Left ventricle myocardium inferior (tissue), 1 donor: ENCODE data around the gene DCUN1D2. TPM values are rescaled to one million over a fixed set of nuclear protein-coding genes. Genes with fewer than 3 reads are reported as not detected.

ENCODE experiments used
- DNase-seq: peaks from one replicate; pipeline ENCODE4 v3.0.0-alpha.2; 2020
- H3K27ac ChIP-seq: fragments of 200-600 bp; replicated peaks from 2 replicates; pipeline ENCODE4 v1.8.0; 2021
- H3K27me3 ChIP-seq: fragments of 200-600 bp; 2 replicates; pipeline ENCODE4 v1.8.0; 2021; ENCODE audit warnings: low read depth
- H3K36me3 ChIP-seq: fragments of 200-600 bp; 2 replicates; pipeline ENCODE4 v1.8.0; 2021
- H3K4me1 ChIP-seq: fragments of 200-600 bp; 2 replicates; pipeline ENCODE4 v1.8.0; 2021
- H3K4me3 ChIP-seq: fragments of 200-600 bp; 2 replicates; pipeline ENCODE4 v1.8.0; 2021; ENCODE audit warnings: mild to moderate bottlenecking, moderate library complexity
- H3K9me3 ChIP-seq: fragments of 200-600 bp; replicated peaks from 2 replicates; pipeline ENCODE4 v1.8.0; 2021
- CTCF ChIP-seq: fragments of 200-600 bp; IDR thresholded peaks from 2 replicates; pipeline ENCODE4 v1.8.0; 2021; ENCODE audit warnings: antibody characterized with exemption, mild to moderate bottlenecking, borderline replicate concordance
- intact Hi-C: fragments of 100-400 bp; cut with micrococcal nuclease; formaldehyde crosslinking; loops from one replicate; pipeline ENCODE4 v1.11.0; 2022
- total RNA-seq: library from RNA; stranded (reverse); fragmentation: NEBNext Ultra II Directional; extraction: Animal tissue kit (Norgen Biotek cat#: 25700); gene quantifications from one replicate; pipeline ENCODE4 v1.2.1, GENCODE V29; 2021
- donor health status: DM: no; HTN: yes; CAD: no; lungs with severe emphysema.

Gene DCUN1D2
- total RNA-seq, 1 donor from 2014 or later: 196 TPM

GRCh38 chr13:113430378-113431110, 60.0 kb downstream of the DCUN1D2 start:
- H3K27me3 ChIP-seq: no peaks in the 10 kb centered on the region
- intact Hi-C loops: no loop called here
- peaks cover 68% of the 10 kb centered on the region for H3K36me3 ChIP-seq
- H3K9me3 ChIP-seq: no peaks in the 10 kb centered on the region
- H3K4me3 ChIP-seq: no peak overlapping the region
- TF ChIP-seq CTCF: no peak
- peak overlapping the region; percentile 56 for H3K27ac ChIP-seq
- no peak for DNase-seq
- peaks cover 30% of the 10 kb centered on the region for H3K4me1 ChIP-seq

GRCh38 chr13:113429608-113429985, 60.9 kb downstream of the DCUN1D2 start:
- intact Hi-C loops: no loop called here
- peaks cover 68% of the 10 kb centered on the region for H3K36me3 ChIP-seq
- H3K9me3 ChIP-seq: no peaks in the 10 kb centered on the region
- H3K27me3 ChIP-seq: no peaks in the 10 kb centered on the region
- no peak for DNase-seq
- H3K27ac ChIP-seq: peak overlapping the region; percentile 48
- H3K4me3 ChIP-seq: no peak overlapping the region
- no peak for TF ChIP-seq CTCF
- peaks cover 30% of the 10 kb centered on the region for H3K4me1 ChIP-seq

- Histone ChIP-seq H3K36me3 (peaks cover 71% of the 10 kb centered on the region), H3K4me3 (no peak overlapping the region), H3K27me3 (no peaks in the 10 kb centered on the region), H3K9me3 (no peaks in the 10 kb centered on the region), H3K4me1 (peaks cover 30% of the 10 kb centered on the region), H3K27ac (no peak overlapping the region)
- DNase-seq: no peak
- no peak for TF ChIP-seq CTCF
- intact Hi-C loops: no loop called here
Measured at GRCh38 chr13:113428871-113429607, 61.5 kb downstream of the DCUN1D2 start.

- H3K27me3 ChIP-seq: no peaks in the 10 kb centered on the region
- no peak for DNase-seq
- H3K4me3 ChIP-seq: no peak overlapping the region
- no peak overlapping the region for H3K27ac ChIP-seq
- H3K9me3 ChIP-seq: no peaks in the 10 kb centered on the region
- intact Hi-C loops: no loop called here
- H3K4me1 ChIP-seq: peaks cover 30% of the 10 kb centered on the region
- H3K36me3 ChIP-seq: peaks cover 73% of the 10 kb centered on the region
- no peak for TF ChIP-seq CTCF
Measured at GRCh38 chr13:113428469-113428865, 62.0 kb downstream of the DCUN1D2 start.

DNA sequence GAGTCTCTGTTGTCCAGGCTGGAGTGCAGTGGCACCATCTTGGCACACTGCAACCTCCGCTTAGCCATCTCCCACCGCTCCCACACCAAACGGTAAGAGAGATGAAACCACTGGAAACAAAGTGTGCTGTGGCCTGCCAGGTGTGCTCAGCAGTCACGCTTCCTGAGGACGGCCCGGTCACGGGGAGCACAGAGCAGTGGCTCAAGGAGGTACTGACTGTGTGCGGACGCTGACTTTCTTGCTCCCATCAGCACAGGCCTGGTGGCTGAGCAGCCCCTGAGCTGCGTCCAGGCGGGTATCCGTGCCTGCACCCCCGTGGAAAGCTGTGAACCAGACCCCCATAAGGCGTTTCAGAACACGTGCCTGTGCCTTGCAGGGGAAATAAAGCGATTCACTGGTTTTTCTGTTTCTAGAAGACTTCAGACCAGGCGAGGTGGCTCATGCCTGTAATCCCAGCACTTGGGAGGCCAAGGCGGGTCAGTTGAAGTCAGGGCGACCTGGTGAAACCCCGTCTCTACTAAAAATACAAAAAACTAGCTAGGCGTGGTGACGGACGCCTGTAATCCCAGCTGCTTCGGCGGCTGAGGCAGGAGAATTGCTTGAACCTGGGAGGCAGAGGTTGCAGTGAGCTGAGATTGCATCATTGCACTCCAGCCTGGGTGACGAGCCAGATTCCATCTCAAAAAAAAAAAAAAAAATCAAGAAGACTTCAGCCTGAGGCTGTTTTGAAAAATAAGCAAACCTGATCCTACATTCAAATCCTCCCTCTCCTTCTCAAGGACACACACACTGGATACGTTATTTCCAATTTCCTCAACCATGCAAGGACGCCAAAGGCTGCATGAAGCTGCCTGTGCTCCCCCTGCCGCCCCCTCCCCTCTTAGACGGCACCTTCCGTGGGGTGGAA, 62.7 kb downstream of the DCUN1D2 start:
- no peak for TF ChIP-seq CTCF
- Histone ChIP-seq H3K27me3 (no peaks in the 10 kb centered on the region), H3K9me3 (no peaks in the 10 kb centered on the region), H3K4me3 (no peak overlapping the region), H3K27ac (no peak overlapping the region), H3K4me1 (peaks cover 27% of the 10 kb centered on the region), H3K36me3 (peaks cover 71% of the 10 kb centered on the region)
- no peak for DNase-seq
- intact Hi-C loops: no loop called here
